Measurements from ENCODE around the gene SUSD6. TPM values are rescaled to one million over a fixed set of nuclear protein-coding genes. Genes with fewer than 3 reads are reported as not detected.

The SUSD6 gene
- total RNA-seq, 1 donor from 2014 or later: 80.1 TPM

GRCh38 chr14:69704319-69704718, 92.9 kb downstream of the SUSD6 start:
- Histone ChIP-seq H3K27me3 (ENCODE audit: low read depth) (no peaks in the 10 kb centered on the region), H3K9me3 (no peaks in the 10 kb centered on the region), H3K4me3 (no peak overlapping the region), H3K4me1 (peaks cover 65% of the 10 kb centered on the region), H3K27ac (no peak overlapping the region), H3K36me3 (peaks cover 60% of the 10 kb centered on the region)
- intact Hi-C loops (cut with DNase I): no loop called here
- no peak for DNase-seq
- ATAC-seq: no peak
- TF ChIP-seq CTCF (IDR thresholded peaks at IDR 0.05): no peak

GRCh38 chr14:69705706-69706105, 94.3 kb downstream of the SUSD6 start:
- no peak for DNase-seq
- peaks cover 74% of the 10 kb centered on the region for H3K36me3 ChIP-seq
- H3K9me3 ChIP-seq: no peaks in the 10 kb centered on the region
- H3K4me1 ChIP-seq: peaks cover 61% of the 10 kb centered on the region
- no peak overlapping the region for H3K4me3 ChIP-seq
- ATAC-seq: no peak
- no peak for TF ChIP-seq CTCF (IDR thresholded peaks at IDR 0.05)
- H3K27me3 ChIP-seq (ENCODE audit: low read depth): no peaks in the 10 kb centered on the region
- intact Hi-C loops (cut with DNase I): no loop called here
- no peak overlapping the region for H3K27ac ChIP-seq

- H3K27me3 ChIP-seq (ENCODE audit: low read depth): no peaks in the 10 kb centered on the region
- H3K27ac ChIP-seq: no peak overlapping the region
- peaks cover 61% of the 10 kb centered on the region for H3K4me1 ChIP-seq
- H3K36me3 ChIP-seq: peaks cover 86% of the 10 kb centered on the region
- ATAC-seq: no peak
- no peak for DNase-seq
- H3K9me3 ChIP-seq: no peaks in the 10 kb centered on the region
- intact Hi-C loops (cut with DNase I): no loop called here
- no peak overlapping the region for H3K4me3 ChIP-seq
- TF ChIP-seq CTCF (IDR thresholded peaks at IDR 0.05): no peak
These were observed 96.7 kb downstream of the SUSD6 start for GRCh38 chr14:69708049-69708448.

- H3K4me1 ChIP-seq: peaks cover 61% of the 10 kb centered on the region
- intact Hi-C loops (cut with DNase I): no loop called here
- TF ChIP-seq CTCF (IDR thresholded peaks at IDR 0.05): no peak
- ATAC-seq: no peak
- no peaks in the 10 kb centered on the region for H3K27me3 ChIP-seq (ENCODE audit: low read depth)
- DNase-seq: no peak
- H3K36me3 ChIP-seq: peaks cover 82% of the 10 kb centered on the region
- no peak overlapping the region for H3K27ac ChIP-seq
- no peak overlapping the region for H3K4me3 ChIP-seq
- no peaks in the 10 kb centered on the region for H3K9me3 ChIP-seq
These were observed 97.5 kb downstream of the SUSD6 start for GRCh38 chr14:69708586-69709560.

GRCh38 chr14:69710378-69710777, 99.0 kb downstream of the SUSD6 start:
- DNase-seq: no peak
- peak in 1 of 2 donors; percentile 30 for ATAC-seq
- Histone ChIP-seq H3K4me3 (no peak overlapping the region), H3K27me3 (ENCODE audit: low read depth) (no peaks in the 10 kb centered on the region), H3K36me3 (peaks cover 71% of the 10 kb centered on the region), H3K4me1 (peaks cover 68% of the 10 kb centered on the region), H3K9me3 (no peaks in the 10 kb centered on the region), H3K27ac (peak overlapping the region; percentile 84)
- TF ChIP-seq CTCF (IDR thresholded peaks at IDR 0.05): no peak
- intact Hi-C loops (cut with DNase I): no loop called here
